Stimulated activated CD8-positive, alpha-beta memory T cell treated with anti-CD3 and anti-CD28 coated beads, Interleukin-4, amount 100 ng/mL, for 24 hours (primary cell): ENCODE data around the gene CMTM7.

Experiments
- DNase-seq: peaks from one replicate; pipeline ENCODE4 v3.0.0-alpha.2; 2020; ENCODE audit warnings: low read depth

The CMTM7 gene

DNA sequence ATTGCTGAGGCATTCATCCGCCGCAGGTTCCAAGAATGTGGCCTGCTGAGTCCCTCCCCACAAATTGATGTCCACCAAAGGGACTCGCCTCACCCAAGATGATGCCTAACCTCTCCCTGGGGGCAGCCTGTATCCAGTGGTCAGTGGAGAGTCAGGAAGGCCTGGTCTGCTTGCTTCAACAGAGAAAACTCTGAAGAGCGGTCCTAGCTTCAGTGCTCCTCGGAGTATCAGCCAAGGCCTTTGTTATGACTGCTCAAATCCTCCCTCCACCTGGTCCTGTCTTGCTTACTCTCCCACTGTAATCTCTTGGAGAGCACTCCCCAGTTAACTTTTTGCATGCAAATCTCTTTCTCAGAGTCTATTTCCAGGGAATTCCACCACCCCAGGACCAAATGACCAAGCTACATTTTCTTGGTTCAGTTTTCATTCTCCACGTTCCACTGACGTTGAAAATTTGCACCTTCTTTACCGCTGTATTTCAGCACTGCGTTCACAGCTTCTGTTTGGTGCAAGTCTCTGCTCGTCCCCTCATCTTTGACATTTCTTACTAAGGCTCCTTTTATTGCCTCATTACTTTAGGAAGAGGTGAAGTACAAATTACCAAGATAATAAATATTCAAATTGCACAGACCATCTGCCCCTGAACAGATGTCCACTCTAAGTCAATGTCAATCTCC, 22.3 kb downstream of the CMTM7 start:
- no peak for DNase-seq

DNA sequence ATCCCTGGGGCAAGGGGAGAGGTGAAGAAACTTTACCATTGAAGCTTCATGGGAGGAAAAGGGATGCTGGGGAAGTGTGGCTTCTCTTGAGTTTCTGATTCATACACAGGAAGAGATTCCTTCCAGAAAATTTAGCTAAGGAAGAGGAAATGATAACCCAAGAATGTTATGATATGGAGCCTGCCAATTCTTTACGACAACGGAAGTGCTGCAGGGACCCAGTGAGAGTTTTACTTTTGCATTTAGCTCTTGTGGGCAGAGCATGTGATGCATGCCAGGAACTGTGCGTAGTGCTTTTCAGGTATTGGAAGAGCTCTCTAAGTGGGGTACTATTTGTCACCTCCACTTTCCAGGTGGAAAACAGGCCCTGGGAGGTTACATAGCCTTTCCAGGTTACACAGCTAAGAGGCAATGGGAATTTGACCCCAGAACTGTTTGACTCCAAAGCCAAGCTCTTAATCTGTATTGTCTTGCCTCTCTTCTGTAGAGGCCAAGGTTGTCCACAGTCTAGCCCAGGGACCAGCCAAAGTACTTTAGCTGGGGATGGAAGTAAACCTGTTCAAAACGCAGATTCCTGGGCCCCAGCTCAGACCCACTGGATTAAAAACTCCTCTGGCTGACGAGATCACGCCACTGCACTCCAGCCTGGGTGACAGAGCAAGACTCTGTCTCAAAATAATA, 23.0 kb downstream of the CMTM7 start:
- DNase-seq: no peak

DNA sequence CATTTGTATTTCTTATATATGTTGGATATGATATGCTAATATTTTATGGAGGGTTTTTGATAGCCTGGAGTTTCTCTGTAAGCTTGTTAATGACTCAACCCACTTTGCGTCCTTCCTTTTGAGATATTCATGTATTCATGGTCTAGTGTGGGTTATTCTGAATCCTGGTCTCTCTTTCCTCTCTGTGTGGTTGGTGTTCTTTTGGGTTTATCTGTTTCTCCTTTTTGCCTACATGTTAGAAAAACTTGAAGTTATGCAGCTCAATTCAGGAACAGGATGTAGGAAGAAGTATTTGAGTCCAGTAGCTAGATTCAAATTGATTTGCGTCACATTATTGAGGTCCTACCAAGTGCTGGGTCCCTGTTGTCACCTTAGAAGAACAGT, 28.1 kb downstream of the CMTM7 start:
- no peak for DNase-seq

DNA sequence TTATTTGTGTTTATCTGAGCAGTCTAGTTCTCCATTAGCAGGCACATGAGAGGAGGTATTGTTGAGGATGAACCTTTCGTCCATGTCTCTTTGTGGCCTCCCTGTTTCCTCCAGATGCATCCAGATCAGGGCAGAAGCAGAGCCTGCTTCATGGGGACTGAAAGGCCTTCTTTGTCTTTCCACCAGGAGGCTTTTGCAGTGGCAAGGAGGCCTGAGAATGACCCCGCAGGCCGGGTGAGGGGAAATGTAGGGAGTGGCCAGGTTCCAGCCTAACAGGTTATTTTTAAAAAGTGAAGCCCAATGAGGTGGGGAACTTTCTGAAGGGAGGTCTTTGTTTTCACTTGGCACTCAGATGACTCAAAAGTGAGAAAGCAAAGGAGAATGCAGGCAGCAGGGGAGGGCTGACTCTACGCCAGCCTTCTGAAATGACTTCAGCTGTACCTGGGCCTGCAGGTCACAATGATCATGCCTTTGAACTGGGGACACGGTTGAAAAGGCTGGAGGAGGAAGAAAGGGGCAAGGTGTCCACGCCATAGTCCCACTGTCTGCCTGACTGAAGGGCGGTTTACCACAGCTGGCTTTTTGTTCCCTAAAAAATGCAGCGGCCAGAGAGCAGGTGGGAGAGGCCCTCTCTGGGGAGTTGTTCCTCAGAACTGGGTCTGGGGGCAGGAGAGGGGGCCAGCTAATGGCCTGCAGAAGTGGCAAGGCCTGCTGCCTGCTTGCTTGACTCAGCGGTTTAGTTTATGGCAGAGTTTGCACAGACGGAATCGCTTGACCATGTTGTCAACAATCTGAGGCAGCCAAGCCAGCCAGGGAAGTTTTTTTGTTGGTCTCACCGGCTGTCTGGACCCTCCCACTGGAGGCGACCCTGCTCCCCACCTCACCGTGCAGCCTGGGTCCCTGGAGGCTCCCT, 28.7 kb downstream of the CMTM7 start:
- no peak for DNase-seq

DNA sequence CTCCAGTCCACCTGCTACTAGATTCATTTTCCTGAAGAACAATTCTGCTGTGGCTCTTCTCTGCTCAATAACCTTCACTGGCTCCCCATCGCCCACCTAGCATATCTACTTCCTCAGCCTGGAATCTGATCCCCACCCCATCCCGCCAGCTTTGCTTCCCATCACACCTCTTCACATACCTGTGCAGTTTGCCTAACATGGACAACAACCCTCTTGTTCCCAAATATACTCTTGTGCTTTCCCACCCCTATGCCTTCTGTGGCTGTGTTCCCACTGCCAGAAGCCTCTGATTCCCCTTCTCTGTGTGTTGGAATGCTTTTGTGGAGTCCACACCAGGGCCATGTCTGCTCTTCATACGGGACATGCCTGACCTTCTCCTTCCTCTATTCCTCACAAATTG, 29.5 kb downstream of the CMTM7 start:
- no peak for DNase-seq

DNA sequence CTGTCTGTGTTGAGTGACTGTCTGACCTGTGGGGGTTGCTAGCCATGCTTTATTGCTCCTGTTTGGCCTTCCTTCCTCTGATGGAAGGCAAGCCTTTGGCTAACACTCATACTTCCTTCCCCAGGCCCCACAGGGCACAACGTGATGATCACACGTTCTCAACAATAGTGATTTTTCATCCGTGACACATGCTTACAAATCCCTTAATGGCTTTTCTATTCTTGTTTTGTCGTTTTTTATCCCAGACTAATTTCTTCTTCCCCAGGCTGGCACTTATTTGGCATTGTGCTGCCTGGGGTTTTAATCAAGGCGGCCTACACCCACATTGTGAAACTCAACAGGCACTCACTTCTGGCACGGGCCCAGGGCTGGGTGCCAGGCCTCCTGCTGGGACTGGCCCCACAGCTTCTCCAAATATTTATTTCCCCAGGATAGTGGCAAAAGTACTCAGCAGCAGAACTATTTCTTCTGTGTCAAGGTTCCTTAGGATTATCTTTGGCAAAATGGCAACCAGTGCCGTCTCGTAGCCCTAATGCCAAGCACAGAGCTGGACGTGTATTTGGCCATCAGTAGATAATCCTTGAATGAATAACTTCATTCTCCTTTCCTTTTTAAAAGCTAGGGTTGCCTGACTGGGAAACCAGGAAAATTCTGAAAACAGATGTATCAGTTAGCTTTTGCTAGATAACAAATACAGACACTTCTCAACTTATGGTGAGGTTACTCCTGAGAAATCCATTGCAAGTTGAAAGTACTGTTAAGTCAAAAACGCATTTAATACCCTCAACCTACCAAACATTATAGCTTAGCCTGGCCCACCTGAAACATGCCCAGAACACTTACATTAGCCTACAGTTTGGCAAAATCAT, 30.6 kb downstream of the CMTM7 start:
- DNase-seq: no peak

DNA sequence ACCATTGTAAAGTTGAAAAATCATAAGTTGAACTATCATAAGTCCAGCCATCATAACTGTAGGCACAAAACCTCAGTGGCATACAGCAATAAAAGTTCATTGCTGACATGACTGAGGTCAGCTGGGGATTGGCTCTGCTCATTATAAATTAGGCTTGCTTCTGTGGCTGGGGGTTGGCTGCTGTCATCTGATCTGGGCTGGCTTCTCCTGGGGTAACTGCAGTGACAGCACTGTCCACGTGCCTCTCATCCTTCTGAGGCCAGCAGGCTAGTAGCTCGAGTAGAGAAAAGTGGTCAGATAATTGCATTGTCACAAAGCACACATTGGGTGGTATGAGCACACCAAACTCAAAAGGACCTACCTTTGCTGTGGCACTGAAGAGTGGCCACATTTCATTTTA, 31.3 kb downstream of the CMTM7 start:
- DNase-seq: no peak

DNA sequence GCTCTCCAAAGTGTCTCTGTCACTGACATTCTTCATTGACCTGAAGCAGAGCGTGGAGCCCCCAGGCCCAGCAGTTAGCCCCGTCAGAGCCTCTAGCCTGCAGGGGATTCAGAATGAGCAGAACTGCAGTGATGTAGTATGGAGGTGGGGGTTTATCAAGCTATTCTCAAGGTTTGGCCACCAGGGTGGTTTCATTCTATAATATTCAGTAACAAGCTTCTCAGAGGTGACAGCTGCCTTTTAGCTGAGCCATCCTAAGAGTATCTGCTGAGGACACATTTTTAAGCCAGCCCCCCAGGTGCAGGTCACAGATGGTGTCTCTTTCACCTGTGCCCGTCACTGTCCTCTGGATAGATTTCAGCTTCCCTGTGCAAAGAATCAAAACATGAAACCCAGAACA, 31.9 kb downstream of the CMTM7 start:
- DNase-seq: no peak

DNA sequence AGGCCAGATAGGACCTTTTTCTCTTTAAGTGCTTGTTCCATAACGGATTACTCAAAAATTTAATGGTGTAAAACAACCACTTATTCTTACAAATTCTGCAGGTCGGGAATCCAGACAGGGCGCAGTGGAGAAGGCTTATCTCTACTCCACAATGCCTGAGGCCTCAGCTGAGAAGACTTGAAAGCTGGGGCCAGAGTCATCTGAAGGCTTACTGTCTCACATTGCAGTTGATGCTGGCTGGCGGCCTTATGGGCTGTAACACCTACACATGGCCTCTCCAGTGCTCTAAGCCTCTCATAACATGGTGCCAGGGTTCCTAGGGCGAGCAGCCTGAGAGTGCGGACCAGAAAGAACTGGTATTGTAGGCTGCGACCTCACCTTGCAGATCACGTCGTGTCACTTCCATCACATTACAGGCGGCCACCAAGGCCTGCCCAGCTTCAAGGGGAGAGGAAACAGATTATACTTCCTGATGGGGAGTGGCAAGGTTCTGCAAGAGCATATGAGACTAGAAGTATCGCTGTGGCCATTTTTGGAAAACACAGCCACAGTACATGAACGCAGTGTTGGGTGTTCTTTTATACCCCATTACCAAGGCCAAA, 32.4 kb downstream of the CMTM7 start:
- no peak for DNase-seq

DNA sequence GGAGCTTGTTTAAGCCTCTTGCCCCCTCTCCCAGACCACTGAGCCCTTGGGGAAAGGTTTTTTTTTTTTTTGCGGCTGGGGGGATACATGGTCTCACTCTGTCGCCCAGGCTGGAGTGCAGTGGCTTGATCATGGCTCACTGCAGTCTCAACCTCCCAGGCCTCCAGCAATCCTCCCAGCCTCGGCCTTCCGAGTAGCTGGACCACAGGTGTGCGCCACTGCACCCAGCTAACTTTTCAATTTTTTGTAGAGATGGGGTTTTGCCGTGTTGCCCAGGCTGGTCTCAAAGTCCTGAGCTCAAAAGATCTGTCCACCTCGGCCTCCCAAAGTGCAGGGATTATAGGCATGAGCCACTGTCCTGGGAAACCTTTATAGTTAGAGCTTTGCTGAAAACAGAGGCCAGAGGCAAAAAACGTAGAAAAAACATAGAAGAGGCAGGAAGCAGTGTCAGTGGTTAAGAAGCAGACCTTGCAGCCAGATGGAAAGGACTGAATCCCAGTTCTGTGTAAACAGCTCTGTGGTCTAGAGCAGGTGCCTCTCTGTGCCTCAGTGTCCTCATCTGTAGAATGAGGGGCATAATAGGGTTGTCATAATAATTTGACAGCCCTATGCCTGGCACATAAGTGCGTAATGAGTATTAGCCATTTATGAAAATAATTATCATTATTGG, 33.1 kb downstream of the CMTM7 start:
- no peak for DNase-seq

DNA sequence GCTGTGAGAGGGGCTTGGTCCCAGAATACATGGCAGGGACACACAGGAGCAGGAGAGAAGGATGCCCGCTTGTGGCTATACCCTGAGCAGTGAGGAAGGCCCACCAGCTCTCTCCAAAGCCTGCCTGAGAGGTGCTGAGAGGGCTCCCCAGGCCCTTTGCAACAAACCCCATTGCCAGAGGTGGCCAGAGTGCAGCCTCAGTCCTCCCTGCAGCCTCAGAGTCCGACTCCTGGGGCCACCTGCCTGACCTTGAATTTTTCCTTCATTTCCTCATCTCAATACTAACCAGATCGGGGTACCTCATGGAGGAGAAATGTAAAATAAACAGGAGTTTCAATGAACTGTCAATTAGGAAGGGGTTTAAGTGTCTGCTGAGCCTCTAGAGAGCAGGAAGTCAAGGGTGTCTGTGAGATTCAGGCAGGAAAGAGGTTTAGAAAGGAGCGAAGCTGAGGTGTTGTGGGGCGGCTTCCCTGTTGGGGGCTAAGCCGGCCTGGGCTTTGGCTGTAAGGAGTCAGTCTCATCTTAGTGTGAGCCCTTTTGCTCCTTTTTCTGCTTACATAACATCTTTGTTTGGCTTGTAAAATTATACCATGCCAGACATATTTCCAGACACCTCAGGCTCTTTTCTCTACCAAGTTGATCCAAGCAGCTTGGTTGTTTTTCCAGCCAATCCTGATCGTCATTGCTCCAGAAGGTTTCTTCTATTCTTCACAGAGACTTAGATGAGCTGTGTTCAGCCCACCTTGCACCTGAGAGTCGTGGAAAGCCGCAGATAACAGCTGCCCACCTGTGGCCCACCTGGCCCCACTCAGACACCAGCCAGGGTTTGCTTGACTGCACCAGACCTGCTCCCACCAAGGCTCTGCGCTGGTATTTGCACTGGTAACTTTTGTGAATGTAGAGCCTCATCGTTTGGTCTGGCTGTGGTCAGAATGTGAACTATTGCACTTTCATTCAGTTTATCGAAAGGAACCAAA, 36.7 kb downstream of the CMTM7 start:
- DNase-seq: no peak

DNA sequence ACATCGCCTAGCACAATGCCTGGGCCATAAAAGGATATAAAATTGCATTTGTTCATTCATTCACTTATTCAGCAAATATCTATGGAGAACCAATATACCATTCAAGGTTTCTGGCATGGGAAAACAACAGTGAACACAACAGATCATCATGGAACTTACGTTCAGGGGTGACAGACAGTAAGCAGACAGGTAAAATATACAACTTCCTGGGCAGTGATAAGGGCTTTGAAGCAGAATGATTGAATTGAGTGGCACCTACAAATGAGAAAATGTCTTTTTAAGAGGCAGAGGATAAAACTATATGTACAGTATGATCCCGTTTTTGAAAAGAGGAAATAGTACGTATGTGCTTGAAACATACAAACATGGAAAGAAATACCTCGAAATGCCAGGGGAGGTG, 39.2 kb downstream of the CMTM7 start:
- DNase-seq: no peak

DNA sequence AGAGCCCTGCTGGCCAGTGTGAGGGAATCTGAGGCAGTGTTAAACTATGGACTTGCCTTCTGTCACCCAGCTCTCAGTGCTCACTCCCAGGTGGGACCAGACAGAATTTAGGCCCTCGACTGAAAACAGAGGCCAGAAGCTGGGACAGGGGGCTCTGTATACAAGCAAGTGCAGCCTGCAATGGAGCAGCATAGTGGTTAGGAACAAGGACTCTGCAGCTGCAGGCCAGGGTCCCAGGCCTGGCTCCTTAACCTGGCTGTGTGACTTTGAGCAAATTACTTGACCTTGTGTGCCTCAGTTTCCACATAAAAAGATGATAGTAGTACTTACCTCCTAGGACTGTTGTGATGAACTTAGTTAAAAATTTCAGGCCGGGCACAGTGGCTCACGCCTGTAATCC, 39.8 kb downstream of the CMTM7 start:
- no peak for DNase-seq

DNA sequence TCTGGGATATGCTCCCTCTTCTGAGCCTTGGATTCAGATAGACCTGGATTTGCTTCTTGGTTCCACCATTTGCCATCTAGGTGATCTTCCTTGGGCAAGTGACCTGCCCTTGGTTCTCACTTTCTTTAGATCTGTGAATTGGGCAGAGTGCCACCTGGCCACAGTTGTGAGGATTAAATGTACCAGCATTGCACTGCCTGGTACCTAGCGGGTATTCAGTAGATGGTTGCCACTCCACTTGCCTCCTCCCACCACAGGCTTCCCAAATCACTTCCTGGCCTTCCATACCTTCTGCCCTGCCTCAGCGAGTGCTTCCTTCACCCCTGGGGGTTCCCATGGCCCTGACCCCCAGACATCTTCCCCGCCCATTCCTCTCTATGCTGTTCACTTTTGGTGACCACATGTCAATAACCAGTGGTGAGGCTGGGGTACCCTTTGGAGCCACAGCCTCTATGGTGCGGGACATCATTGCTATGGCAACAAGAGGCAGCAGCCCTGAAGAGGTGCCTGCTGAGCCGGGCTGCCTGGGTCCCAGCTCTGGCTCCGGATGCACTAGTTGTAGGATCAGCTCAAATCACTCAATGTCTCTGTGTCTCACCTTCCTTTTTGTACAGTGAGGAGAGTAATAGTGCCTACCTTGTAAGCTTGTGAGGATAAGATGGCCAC, 40.5 kb downstream of the CMTM7 start:
- DNase-seq: no peak

DNA sequence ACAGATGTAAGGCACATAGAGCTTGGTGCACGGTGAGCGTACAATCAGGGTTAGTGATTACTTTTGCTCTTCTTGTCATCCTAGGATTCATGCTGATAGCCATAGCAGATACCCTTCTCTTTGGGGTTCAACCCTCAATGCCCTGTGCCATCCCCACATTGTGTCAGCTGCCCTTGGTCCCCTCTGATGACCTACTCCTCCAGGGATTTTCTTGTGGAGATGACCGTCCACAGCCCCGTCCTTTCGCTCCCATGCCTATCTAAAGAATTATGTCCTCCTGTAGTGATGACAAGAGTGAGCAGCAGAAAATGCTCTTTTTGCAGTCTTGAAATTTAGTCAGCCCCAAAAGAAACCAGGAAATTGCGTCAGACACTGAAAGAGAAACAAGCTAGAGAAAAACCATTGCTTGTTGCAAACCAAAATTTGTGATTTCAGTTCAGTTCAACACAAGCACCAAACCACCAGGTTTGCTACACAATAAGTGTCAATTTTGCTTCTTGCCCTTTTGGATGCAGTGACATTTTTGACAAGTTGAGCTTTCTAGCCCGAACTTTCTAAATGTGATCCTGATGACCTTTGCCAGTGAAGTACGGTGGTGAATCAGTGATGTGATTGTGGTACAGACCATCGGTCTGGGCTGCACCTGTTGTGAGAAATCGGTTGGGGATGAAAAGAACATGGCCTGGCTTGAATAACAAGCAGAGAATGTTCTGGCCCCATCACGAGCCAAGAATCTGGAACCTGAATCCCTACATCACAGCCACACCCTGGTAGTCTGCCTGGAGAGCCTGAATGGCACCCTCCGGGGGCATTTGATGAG, 41.3 kb downstream of the CMTM7 start:
- no peak for DNase-seq

DNA sequence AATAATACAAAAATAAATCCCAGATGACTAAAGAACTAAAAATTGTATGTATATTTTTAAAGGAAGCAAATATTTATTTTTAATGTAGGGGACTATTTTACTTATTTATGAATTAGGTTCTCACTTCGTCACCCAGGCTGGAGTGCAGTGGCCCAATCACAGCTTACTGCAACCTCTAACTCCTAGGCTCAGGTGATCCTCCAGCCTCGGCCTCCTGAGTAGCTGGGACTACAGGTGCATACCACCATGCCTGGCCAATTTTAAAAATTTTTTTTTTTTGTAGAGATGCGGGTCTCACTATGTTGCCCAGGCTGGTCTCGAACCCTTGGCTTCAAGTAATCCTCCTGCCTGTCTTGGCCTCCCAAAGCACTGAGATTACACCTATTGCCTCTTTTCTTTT, 42.6 kb downstream of the CMTM7 start:
- no peak for DNase-seq

DNA sequence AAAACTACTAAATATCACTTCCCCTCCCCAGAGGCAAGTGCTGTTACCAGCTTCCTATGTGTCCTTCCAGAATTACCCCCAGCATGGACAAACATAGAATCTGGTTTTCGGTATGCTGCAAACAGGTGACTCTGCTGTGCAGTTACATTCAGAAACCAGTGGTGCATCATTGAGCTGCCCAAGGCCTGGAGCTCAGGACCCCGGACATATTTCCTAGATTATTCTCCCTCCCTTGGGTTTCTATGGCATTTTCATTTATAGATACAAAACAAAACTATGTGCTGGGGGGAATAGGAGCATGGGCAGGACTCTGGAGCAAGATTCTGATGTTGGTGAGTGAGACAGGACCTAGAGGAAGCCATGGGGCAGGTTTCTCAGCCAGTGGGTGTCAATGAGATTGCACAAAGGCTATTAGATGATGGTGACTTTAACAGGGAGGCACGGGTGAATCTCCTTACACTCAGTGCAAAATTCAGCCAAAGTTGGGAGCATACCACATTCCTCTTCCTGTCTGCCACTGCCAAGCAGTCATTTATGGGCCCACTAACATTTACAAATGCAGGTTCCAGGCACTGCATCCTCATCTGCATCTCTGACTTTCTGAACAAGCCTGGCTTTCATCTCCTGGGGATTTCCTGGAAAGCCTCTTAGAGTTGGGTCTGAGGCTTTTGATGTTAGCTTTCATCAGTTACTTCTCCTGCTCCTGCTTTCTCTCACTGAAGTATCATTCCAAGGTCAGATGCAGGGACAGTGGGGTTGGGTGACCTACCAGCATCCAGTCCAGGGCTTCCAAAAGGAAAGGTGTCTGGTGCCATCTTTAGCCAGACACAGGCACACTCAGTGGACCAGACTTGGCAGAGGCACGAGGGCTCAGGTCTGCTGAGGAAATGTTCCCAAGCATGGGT, 44.5 kb downstream of the CMTM7 start:
- no peak for DNase-seq
